Natural killer cell (primary cell): ENCODE measurements around the gene GARNL3. TPM values are rescaled to one million over a fixed set of nuclear protein-coding genes. Genes with fewer than 3 reads are reported as not detected.

Experiments
- ATAC-seq, 3 donors: fragments of 150-1000 bp in 2 of 3; fragments of 200-7000 bp in 1 of 3; cut with Tn5 transposase; 1 replicate in 1 of 3; 2 replicates in 2 of 3; pipeline ENCODE4 v1.10.0; 2021; ENCODE audit warnings: mild to moderate bottlenecking in 2 of 3, moderate library complexity in 2 of 3
- DNase-seq, 2 donors: peaks; one replicate each; pipeline versions ENCODE4 v3.0.0 to v3.0.0-alpha.2; 2013 to 2021; ENCODE audit warnings: mixed read lengths in 1 of 2
- H3K27ac ChIP-seq: one replicate; pipeline ENCODE4 v1.5.1; 2013; ENCODE audit warnings: mild to moderate bottlenecking, low read length
- H3K27me3 ChIP-seq: one replicate; pipeline ENCODE4 v1.6.1; 2013; ENCODE audit warnings: low read length; ENCODE audit not compliant: control insufficient read depth, insufficient read depth
- H3K36me3 ChIP-seq: one replicate; pipeline ENCODE4 v1.6.1; 2013; ENCODE audit warnings: low read length; ENCODE audit not compliant: control insufficient read depth, insufficient read depth
- H3K4me1 ChIP-seq: one replicate; pipeline ENCODE4 v1.6.1; 2013; ENCODE audit warnings: low read length; ENCODE audit not compliant: control insufficient read depth, insufficient read depth
- H3K4me3 ChIP-seq: one replicate; pipeline ENCODE4 v1.5.1; 2013; ENCODE audit warnings: low read length
- H3K9me3 ChIP-seq: one replicate; pipeline ENCODE4 v1.6.1; 2013; ENCODE audit warnings: low read length; ENCODE audit not compliant: control insufficient read depth, insufficient read depth
- H3K27ac Mint-ChIP-seq, 2 donors: one replicate each; pipeline ENCODE4 v1.8.0; 2022; ENCODE audit warnings: mild to moderate bottlenecking in 2 of 2, mixed read lengths in 2 of 2, moderate library complexity in 1 of 2
- H3K27me3 Mint-ChIP-seq, 2 donors: one replicate each; pipeline ENCODE4 v1.8.0; 2022; ENCODE audit warnings: low read depth in 2 of 2, mixed read lengths in 2 of 2
- H3K36me3 Mint-ChIP-seq: one replicate; pipeline ENCODE4 v1.8.0; 2022; ENCODE audit warnings: mixed read lengths
- H3K4me1 Mint-ChIP-seq, 2 donors: one replicate each; pipeline ENCODE4 v1.8.0; 2022; ENCODE audit warnings: mixed read lengths in 2 of 2
- H3K4me3 Mint-ChIP-seq: one replicate; pipeline ENCODE4 v1.8.0; 2022; ENCODE audit warnings: mild to moderate bottlenecking, moderate library complexity, mixed read lengths
- H3K9me3 Mint-ChIP-seq, 2 donors: one replicate each; pipeline ENCODE4 v1.8.0; 2022; ENCODE audit warnings: mixed read lengths in 2 of 2
- WGBS: methylation state at CpG from one replicate; pipeline ENCODE4 v1.1.7; 2013; ENCODE audit warnings: missing lambda C conversion rate; ENCODE audit not compliant: insufficient coverage; 5-methylcytosine and 5-hydroxymethylcytosine counted together
- intact Hi-C: fragments of 100-400 bp; cut with micrococcal nuclease; formaldehyde crosslinking; loops from one replicate; pipeline ENCODE4 v1.14.2; 2022
- total RNA-seq, 4 donors: library from RNA; stranded (reverse); fragments of 120-200 nt in 1 of 4; gene quantifications; one replicate each; pipeline versions ENCODE4 v1.2.3 to v1.2.4, GENCODE V29; 2013 to 2022
- TF ChIP-seq, protein P1 (sequence below): fragments of 200-600 bp; IDR thresholded peaks from one replicate; pipeline ENCODE4 v1.8.0; 2022; ENCODE audit warnings: antibody characterized with exemption

Gene GARNL3
- total RNA-seq, 3 donors from 2014 or later (not counting 1 experiment from before 2014, with no cell fraction given) = 3.8 to 6.0 (median 6.0) TPM

DNA sequence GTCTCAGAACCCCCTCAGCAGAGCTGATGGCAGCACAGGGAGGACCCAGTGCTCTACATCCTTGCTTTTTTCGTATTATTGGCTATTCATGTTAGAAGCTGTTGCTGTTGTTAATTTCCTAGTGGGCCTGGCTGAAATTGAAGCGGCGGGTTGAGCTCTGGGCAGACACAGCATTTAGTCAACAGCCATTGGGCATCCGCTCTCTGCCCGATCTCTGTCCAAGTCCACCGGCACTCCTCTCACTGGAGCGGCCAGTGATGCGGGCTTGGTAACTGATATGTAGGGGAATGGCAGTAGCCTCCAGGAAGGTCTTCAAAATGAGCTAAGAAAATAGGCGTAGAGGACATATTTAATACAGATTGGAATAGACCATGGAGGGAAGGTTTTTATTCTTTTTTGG, 1.3 kb upstream of the GARNL3 start:
- ATAC-seq = no peak
- H3K9me3 Mint-ChIP-seq = no peaks in the 10 kb centered on the region
- Histone ChIP-seq H3K9me3 (no peaks in the 10 kb centered on the region), H3K27me3 (no peaks in the 10 kb centered on the region), H3K27ac (no peak overlapping the region), H3K36me3 (no peaks in the 10 kb centered on the region), H3K4me3 (no peak overlapping the region), H3K4me1 (no peaks in the 10 kb centered on the region)
- intact Hi-C loops = no loop called here
- H3K27ac Mint-ChIP-seq = no peak overlapping the region
- no peaks in the 10 kb centered on the region for H3K4me1 Mint-ChIP-seq
- TF ChIP-seq, protein P1, sequence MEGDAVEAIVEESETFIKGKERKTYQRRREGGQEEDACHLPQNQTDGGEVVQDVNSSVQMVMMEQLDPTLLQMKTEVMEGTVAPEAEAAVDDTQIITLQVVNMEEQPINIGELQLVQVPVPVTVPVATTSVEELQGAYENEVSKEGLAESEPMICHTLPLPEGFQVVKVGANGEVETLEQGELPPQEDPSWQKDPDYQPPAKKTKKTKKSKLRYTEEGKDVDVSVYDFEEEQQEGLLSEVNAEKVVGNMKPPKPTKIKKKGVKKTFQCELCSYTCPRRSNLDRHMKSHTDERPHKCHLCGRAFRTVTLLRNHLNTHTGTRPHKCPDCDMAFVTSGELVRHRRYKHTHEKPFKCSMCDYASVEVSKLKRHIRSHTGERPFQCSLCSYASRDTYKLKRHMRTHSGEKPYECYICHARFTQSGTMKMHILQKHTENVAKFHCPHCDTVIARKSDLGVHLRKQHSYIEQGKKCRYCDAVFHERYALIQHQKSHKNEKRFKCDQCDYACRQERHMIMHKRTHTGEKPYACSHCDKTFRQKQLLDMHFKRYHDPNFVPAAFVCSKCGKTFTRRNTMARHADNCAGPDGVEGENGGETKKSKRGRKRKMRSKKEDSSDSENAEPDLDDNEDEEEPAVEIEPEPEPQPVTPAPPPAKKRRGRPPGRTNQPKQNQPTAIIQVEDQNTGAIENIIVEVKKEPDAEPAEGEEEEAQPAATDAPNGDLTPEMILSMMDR = no peak
- H3K36me3 Mint-ChIP-seq = no peaks in the 10 kb centered on the region
- WGBS = 90% methylated on average over 9 of the region's 9 CpGs
- DNase-seq = no peak
- H3K27me3 Mint-ChIP-seq = peaks cover 3 to 29% of the 10 kb centered on the region in 2 donors
- H3K4me3 Mint-ChIP-seq = no peak overlapping the region

DNA sequence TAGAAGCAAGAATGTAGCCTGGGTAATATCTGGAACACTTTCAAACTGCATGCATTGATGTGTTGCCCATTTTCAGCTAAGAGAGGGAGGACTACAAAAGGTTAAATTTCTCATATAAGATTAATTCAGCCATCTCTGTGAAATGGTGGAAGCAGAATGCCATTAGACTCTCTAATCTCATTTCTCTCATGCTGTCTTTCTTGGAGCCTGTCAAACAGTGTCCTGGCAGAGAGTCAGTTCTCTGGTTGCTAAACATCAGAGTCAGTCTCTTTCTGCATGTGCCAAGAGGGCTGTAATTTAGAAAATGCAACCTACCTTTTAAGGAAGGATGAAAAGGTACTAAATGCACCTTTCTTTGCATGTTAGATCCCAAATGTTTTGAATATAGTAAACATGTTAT, 910 bp upstream of the GARNL3 start:
- no peaks in the 10 kb centered on the region for H3K4me1 ChIP-seq
- H3K4me3 ChIP-seq = no peak overlapping the region
- H3K4me1 Mint-ChIP-seq = no peaks in the 10 kb centered on the region
- no peaks in the 10 kb centered on the region for H3K9me3 ChIP-seq
- no peak overlapping the region for H3K27ac ChIP-seq
- no peak for DNase-seq
- no peaks in the 10 kb centered on the region for H3K36me3 ChIP-seq
- no peaks in the 10 kb centered on the region for H3K36me3 Mint-ChIP-seq
- H3K27me3 Mint-ChIP-seq = peaks cover 3 to 29% of the 10 kb centered on the region in 2 donors
- H3K27me3 ChIP-seq = no peaks in the 10 kb centered on the region
- TF ChIP-seq, protein P1 = no peak
- no peak for ATAC-seq
- H3K4me3 Mint-ChIP-seq = no peak overlapping the region
- no peaks in the 10 kb centered on the region for H3K9me3 Mint-ChIP-seq
- no peak overlapping the region for H3K27ac Mint-ChIP-seq
- intact Hi-C loops = no loop called here

DNA sequence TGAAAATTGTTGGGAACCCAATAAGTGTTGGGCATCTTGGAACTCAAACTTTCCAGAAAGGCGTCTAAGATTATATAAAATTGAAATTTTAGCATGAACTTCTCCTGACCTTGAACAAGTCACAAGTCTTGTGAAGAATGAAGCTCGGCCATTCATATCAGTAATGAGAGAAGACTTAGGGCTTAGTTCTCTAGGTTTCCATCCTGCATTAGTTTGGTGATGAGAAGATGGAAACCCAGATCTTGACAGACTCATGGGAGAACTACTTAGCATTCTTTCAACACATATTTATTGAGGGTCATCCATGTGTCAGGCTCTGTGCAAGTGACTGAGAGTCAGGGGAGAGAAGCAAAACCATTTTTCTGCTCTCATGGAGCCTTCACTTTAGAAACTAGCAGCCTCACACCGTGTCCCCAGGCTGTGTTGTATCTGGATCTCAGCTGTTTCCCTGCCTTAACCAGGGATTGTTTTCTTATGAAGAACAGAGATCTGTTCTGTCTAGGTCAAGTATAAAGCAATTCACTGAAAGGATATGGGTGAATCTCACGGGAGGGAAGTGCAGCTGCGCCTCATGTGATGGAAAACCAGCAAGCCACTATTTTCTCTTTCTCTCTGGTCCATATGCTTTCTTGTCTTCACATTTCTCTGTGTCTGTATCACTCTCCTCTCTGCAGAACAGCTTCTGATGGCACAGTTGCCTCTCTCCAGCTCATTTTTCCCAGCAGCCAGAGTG, 3.4 kb downstream of the GARNL3 start:
- WGBS = 81% methylated on average over 5 of the region's 5 CpGs
- H3K4me3 Mint-ChIP-seq = no peak overlapping the region
- Histone ChIP-seq H3K36me3 (no peaks in the 10 kb centered on the region), H3K4me3 (no peak overlapping the region), H3K27me3 (no peaks in the 10 kb centered on the region), H3K27ac (no peak overlapping the region), H3K9me3 (no peaks in the 10 kb centered on the region), H3K4me1 (no peaks in the 10 kb centered on the region)
- H3K9me3 Mint-ChIP-seq = no peaks in the 10 kb centered on the region
- H3K4me1 Mint-ChIP-seq = no peaks in the 10 kb centered on the region
- ATAC-seq (no peak), DNase-seq (no peak)
- TF ChIP-seq, protein P1 = no peak
- H3K27me3 Mint-ChIP-seq = peaks cover 5 to 24% of the 10 kb centered on the region in 2 donors
- H3K36me3 Mint-ChIP-seq = no peaks in the 10 kb centered on the region
- no peak overlapping the region for H3K27ac Mint-ChIP-seq
- intact Hi-C loops = no loop called here

DNA sequence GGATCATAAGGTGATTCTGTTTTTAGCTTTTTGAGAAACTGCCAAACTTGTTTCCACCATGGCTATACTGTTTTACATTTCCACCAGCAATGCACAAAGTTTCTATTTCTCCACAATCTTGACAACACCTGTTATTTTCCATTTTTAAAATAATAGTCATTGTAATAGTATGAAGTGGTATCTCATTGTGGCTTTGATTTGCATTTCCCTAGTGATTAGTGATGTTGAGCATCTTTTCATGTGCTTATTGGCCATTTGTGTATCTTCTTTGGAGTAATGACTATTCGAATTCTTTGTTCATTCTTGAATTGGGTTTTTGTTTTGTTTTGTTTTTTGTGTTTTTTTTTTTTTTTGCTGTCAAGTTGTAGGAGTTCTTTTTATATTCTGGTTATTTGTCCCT, 4.9 kb downstream of the GARNL3 start:
- Mint-ChIP-seq H3K36me3 (no peaks in the 10 kb centered on the region), H3K4me3 (no peak overlapping the region), H3K9me3 (no peaks in the 10 kb centered on the region), H3K27me3 (peaks cover 5 to 21% of the 10 kb centered on the region in 2 donors), H3K27ac (no peak overlapping the region), H3K4me1 (no peaks in the 10 kb centered on the region)
- Histone ChIP-seq H3K36me3 (no peaks in the 10 kb centered on the region), H3K27me3 (no peaks in the 10 kb centered on the region), H3K27ac (no peak overlapping the region), H3K9me3 (no peaks in the 10 kb centered on the region), H3K4me3 (no peak overlapping the region), H3K4me1 (no peaks in the 10 kb centered on the region)
- TF ChIP-seq, protein P1 = no peak
- no peak for ATAC-seq
- intact Hi-C loops = no loop called here
- no peak for DNase-seq
- no CpG with 5 or more reads among the region's 1 CpG for WGBS
